NCI-H2196 treated with DMSO at 0.1 percent for 48 hours (cell line): ENCODE measurements around the gene C5orf15.
A peak's percentile ranks its signal among the peaks of the same experiment; 100 is the strongest.

Experiments
- DNase-seq: peaks from one replicate; lab custom pipeline; 2025; ENCODE audit not compliant: unreplicated experiment; lab: John Stamatoyannopoulos, UW

The C5orf15 gene

DNA sequence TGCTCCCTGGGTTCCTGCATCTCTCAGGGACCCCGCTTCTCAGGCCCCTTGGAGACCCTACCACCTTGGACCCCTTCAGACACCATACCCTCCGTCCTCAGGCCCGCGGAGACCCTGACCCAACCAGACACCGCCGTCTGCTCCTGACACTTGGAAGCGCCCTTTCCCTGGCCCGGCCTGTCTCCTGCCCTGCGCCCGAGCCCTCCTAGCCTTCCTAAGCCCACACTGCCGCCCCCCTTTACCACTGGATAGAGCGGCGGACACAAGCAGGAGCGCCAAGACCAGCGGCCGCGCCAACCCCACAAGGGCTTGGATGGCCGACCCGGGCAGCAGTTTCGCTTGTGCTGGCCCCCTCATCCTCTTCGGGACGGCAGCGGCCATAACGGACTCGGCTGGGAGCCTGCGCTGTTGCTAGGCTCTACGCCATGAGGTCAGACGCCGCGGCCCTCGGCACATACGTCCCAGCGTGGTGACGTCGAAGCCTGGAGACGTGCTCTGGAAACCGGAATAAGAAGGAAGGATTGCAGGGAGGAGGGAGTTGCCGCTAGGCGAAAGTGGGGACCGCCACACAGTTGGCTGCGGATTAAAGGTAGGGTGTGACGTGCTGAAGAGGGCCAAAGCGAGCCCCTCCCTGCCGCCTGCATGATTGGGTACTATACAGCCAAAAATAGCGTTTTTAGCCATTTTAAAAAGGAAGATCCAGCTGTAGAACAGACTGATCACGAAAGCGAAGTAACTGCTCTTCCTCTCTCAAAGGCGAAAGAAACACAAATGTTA lies at the start of gene C5orf15:
TSS of gene C5orf15 (minus strand) at position 422 of the 777 bp plus-strand sequence. CDS start at position 381, 41 bp downstream.
- DNase-seq: peak; percentile 92

DNA sequence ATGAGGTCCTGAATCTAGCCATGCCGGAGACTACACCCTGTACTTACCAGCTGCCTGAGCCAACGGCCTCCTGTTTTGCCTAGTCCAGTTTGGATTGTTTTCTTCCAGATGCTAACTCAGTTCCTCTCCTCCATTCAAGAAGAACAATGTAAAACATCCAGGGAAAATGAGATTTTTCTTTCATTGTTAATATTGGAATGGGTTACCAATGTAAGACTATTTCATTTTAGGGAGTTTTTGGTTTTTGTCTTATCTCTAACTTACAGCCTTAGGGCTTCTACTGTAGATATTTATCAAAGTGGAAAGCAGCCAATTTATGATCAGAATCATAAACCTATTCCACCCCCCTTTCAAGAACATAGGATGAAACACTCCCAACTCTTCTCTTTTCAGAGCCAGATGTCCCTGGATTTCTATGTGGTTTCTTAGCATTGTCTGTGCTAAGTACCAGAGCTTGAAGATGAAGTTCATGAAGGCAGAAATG lies 39.9 kb upstream of the C5orf15 start:
- DNase-seq: no peak

DNA sequence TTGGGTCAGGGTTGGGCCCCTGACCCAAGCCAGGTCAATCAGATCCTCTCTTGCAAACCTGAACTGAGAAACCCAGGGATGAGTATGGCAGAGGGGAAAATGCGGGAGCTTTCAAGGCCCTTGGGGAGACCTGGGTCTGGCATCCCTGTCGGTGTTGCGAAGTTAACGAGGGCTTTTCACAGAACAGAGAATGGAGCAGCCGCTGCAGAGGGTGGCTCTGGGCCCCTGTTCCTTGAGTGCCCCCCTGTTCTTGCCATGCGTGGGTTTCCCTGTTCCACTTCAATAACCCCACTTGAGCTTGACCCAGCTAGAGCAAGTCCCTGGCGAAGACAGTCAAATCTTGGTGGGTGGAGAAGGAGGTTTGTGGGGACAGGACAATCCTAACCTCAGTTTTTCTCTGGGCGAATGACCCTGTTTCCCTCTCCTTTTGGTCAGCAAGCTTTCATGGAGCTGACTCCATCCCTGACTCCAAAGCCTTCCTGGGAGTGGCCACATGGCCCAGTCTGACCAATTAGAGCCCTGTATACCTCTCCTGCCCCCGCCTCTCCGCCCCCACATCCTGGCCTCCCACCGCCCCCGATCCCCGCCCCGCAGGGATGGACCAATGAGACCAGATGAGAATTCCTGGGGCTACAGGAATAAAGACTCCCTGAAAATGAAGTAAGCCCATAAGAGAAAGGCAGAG lies 39.3 kb upstream of the C5orf15 start:
- DNase-seq: no peak

DNA sequence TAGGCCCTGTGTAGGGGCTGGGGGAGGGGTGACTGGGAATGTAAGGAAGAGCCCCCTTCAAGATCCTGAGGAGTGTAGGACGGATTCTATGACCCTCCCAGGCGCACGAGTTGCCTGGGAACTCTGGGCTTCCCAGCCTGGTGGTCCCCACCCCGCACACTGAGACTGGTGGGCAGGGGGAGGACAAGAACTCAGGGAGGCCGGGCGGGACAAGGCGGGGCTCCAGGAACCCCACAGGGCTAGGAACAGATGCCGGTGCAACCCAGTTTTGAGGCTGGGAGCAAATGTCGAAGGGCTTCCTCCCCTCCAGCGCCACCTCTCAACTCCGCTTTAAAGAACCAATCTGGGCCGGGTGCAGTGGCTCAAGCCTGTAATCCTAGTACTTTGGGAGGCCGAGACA lies 37.7 kb upstream of the C5orf15 start:
- DNase-seq: no peak

DNA sequence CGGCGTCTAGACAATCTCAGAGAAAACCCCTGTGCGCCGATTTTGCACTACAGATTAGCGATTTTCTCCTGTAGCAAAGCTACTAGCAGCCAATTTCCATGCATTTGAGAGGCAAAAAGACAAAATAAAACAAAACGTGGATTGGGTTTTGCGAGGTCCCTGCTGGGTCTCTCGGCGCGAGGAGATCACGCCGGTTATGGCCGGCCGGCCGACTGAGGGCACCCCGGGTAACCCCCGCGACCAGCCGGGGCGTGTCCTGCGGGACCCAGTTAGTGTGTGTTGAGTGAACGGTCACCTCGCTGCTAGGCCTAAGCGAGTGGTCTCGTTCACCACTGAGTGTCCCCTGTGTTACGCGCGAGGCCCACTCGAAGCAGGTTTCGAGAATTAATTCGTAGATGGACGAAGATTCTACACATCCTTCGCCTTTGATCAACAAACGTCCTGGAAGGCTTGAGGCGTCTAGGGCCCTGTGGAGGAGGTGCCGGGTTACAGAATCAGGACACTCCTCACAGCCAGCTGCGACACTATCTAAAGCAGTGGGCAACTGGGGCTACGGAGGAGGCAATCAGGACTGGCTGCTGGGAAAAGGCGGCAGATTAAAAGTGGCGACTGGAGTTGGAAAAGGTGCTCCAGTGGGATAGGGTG lies 37.1 kb upstream of the C5orf15 start:
- no peak for DNase-seq

DNA sequence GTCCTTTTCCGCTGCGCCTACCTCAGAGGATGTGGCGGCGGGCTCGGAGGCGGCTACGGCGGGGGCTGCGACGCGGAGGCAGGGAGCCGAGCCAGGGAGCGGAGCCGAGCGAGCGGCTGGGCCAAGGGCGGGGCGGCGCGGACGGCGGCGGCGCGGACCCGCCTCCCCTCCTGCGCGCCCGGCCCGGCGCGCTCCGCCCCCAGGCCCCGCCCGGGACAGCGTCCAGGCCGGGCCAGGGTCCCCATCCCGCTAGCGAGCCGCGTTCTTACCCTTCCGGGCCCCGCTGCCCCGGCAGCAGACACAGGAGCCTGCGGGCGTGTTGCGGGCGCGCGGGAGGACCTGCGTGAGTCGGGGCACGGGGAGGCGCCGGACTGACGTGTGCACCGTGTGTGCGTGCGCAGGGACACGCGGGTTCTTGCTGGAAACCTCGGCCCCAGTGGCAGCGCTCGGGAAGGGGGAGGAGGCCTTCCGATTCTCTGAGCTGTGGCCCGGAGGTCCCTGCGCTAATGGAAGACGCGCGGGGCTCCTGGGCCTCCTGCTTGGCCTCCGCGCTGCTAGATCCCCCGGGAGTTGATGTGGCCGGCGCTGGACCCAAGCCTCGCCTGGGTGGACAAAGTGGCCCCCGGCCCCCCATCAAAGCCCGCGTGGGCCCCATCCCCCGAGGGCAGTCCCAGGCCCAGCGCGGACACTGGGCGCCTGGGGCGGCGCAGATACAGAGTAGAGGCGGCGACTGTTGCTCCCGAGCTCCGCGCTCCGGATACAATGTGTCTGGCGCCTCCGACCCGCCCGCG lies 36.4 kb upstream of the C5orf15 start, which contains the start of gene VDAC1:
TSS of gene VDAC1 (minus strand) at position 350 of the 791 bp plus-strand sequence. CDS start 11,963 bp downstream, outside the sequence.
- DNase-seq: peak; percentile 36

DNA sequence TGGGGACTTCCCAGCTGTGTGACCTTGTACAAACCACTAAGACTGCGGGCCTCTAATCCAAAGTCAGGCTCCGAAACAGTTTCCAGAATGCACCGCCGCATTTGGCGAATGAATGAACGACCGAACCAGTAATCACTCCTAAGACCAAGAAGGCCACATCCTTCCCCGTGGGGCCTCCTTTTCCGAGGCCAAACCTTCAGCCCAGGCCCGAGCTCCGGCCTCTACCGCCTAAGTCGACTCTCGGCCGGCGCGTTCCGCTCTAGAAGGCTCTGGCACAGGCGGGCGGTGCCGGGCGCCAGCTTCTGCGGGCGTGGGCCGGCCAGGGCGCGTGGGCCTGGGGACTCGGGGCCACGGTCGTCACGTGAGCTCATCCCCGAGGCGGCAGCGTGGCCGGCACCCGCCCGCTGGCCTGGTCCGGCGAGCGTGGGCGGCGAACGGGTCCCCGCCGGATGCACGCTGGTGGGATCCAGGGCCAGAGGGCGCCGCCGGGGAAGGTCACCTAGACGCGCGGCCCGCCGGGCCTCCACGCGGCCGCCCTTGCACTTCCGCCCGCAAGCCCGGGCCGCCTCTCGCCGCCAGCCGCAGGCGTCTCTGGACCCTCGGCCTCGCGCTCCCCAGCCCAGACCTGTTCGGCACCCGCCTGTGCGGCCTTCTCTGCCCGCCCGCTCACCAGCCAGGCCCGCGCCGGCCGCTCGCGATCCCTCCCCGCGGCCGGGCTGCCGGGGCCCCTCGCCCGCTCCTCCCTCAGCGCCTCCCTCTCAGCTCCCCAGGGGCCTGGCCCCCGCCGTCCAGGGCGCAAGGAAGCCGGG lies 35.6 kb upstream of the C5orf15 start:
- no peak for DNase-seq

DNA sequence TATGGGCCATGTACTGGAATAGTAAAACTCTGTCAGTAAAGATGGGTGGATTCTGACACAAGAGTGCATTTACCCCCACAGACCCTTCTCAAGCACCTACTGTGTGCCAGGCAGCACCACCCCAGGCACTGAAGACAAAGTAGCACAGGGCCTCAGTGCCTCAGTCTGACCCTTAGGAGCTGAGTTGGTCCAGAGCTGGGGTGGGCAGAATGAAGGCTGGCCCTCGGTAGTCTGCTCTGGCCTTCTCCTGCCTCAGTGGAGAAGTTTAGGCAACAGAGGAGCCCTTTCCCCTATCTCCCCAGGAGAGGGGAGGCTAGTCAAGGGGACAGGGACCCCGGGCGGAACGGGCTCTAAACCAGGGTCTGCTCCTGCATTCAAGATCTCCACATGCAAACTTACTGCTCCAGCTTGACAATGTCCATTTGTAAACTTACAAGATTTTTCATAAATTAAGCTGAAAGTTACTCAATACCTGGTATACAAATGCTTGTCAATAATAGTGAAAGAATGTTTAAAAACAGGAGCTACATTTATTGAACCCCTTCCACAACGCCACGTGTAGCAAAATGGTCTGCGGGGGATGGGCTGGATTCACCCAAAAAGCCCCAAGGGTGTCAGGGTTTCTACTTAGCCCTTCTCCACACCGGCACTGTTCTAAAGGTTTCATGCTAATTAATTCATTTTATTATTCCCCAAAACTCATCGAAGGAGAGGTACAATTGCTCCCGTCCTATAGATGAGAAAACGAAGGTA lies 34.8 kb upstream of the C5orf15 start:
- DNase-seq: no peak

DNA sequence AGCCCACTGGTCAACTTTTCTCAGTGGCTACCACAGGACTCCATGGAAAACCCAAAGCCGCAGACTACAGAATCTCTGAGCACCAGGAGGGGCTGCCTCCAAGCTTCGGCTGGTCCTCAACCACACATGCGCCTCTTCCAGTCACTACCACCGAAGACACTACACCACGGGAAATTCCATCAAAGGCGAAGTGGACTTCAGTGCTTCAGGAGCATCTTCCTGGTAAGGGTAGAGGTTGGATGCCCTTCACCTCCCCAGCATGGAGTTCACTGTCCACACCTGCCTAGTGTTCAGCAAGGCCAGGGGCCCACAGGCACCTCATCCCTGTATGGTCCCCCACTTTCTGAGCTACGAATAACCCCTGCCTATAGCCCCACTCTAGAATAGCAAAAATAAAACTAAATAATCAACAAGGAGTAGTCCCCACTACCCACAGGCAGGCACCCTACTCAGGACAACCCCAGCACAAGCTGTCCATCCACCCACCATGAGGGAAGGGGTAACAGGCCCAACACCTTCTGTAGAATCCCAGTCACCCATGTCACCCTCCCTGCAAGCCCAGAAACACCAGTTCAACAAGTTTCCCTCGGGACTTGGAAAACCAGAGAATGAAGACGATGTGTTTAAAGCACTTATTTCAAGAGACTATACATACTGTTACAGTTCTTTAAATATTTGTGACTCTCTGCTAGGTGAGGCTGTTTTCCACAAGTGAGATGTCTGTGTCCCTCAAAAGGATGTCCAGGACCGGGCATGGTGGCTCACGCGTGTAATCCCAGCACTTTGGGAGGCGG lies 33.7 kb upstream of the C5orf15 start:
- DNase-seq: no peak

DNA sequence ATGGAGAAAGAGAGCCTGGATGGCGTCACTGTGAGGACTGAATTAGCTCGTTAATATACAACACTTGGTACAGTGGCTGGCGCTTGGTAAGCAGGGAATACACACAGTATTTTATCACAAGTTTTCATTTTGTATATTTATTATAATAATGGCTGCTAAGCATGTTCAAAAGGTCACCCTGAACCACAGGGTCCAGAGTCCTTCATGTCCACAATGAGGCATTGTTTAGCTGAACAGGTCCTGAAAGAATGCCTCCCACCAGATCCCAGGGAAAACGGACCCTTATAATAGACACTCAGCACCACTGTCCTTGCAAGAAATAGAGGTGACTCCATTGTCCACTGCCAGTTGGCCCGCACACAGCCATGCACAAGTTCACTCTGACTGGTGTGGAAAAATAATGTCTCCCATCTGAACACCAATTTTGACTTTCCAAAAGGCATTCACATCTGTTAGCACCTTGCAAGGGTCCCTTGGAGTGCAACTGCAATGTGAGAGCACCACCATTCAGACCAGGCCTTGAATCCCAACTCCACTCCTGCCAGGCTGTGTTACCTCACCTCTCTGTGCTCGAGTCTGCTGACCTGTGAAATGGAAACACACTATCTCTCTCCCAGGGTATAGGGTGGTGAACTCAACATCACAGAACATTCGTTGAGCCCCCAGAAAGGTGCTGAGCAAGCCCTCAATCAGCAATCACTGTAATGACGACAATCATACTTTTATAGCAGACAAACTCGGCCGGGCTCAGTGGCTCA lies 32.5 kb upstream of the C5orf15 start:
- no peak for DNase-seq

DNA sequence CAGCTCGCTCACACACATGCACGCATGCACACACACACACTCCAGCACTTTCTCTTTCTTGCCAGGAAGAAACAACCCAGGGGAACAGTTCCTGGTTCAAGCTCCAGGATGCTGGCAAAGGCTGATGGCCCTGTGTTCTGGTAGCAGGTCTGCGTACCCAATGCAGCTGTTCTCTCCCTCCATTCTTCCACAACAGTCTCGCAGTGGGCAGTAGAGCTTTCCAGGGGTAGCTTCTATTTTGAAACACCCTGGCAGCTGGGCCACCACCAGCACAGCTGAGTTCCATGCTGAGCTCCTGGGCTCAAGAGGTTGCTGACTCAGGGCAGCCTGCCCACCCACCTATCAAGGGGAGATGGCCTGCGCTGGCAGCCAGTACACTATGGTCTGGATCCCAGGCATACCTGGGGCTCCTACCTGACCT lies 31.7 kb upstream of the C5orf15 start:
- DNase-seq: no peak

DNA sequence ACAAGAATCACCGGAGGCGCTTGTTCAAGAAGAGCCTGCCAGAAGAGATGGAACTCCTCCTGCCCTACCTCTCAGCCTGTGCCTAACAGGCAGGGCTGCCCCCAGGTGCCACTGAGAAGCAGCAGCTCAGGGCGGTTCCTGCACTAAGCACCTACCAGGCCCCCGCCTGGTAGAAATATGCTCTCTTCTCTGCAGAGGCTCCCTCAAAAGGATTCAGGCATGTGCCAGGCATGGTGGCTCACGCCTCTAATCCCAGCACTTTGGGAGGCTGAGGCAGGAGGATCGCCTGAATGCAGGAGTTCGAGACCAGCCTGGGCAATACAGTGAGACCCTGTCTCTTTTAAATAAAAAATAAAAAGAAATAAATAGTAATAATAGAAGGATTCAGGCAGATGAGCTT lies 30.4 kb upstream of the C5orf15 start:
- no peak for DNase-seq

DNA sequence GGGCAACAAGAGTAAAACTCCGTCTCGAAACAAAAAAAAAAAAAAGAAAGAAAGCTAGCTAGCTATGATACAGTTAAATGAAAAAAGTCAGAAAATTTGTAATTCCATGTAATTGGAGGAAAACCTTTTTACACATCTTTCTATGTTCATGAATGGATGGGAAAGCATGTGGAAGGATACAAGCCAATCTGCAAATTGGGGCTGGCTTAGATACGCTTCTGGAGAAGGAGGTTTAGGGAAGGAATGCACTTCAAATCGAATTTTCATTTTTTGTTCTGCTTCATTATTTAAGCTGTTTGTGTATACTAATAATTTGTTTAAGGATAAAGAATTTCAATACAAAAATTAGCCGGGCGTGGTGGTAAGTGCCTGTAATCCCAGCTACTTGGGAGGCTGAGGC lies 29.6 kb upstream of the C5orf15 start:
- no peak for DNase-seq

DNA sequence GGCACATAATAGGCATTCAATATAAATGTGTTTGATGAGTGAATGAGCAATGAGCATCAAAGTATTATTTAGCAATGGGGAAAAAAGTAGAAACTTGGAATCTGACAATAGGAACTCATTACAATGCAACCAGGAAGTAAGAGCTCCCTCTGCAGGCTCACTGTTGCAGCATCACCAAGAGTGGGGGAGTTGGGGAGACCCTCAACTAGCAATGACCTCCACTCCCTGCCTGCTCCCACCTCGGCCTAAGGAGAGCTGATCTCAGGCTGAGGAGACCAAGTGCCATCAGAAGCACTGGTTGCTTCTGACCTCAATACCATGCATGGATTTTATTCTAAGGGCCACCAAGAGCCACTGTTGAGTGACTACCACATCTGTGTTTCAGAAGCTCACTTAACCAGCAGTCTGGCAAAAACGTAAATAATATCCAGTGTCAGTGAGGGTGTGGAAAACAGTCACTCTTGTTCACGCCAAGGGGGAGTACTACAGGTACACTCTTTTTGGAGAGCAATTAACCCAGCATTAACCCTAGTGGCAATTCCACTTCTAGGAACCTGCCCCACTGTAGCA lies 28.3 kb upstream of the C5orf15 start:
- DNase-seq: no peak

DNA sequence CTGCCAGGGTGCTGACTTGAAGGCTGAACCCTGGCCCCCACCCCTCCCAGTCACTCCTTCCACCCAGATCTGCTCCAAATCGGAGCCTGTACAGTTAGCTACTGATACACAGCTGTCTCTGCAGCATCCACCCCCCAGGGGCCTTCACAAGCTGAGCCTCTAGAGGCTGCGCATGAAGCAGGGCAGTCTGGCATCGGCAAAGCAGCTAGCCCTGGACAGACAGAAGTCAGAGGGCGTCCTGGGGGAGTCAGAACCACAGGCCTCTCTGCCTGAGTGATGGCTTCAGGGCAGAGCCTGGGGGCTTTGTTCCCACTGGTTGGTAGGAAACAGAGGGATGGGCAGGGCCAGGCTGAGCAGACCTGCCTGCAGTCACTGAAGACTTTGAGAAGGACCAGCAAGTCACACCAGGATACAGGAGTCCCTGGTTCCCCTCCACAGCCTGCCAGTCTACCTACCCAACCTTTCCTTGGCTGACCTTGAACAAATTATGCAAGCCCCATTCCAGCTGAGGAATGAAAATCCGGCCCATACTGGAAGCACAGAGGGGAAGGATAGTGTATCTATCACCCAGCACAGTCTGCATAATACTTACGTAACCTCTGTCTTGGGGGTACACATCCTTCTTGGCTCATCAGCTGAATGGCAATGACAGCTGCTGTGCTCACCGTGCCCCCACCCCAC lies 27.6 kb upstream of the C5orf15 start:
- no peak for DNase-seq

DNA sequence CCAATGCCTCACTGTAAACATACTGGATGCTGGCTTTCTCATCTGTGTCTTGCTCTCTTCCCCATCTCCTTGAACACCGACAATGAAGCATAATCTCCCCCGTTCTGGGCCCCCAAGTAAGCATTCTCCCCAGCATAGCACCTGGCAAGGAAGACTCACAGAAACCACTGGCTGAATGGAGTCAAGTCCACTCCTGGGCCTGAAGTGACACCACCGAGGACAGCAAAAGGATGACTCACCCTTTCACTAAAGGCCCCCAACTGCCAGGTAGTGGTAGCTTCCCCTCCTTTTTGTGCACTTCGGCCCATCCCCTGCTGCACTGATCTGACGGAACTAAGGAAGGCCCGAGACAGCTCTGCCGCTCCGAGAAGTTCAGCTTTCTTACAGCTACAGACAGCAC lies 26.9 kb upstream of the C5orf15 start:
- DNase-seq: no peak

DNA sequence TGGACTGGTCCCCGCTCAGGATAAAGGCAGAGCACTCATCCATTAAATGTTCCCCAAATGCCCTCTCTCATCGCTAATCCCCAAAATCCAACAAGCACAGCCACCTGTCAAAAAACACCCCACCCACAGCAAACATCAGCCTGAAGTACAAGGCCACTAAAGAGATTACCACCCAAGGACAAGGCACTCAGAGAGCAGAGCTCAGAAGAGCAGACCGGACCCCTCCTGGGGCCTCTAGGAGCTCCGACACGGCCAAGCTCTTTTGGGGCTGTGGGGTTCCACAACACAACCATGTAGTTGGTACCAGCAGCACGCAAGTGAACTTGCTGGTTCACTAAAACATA lies 26.5 kb upstream of the C5orf15 start:
- no peak for DNase-seq
